NK-92 (cell line): ENCODE measurements around the gene BORA.
"Not testable (repeated sequence)": the region's sequence is repeated elsewhere in the genome, so short reads cannot be mapped to it uniquely, and the experiment has no call there.

Experiments
- DNase-seq: peaks from one replicate; lab custom pipeline; 2025; ENCODE audit not compliant: unreplicated experiment; lab: John Stamatoyannopoulos, UW

Gene BORA

GRCh38 chr13:72760189-72760588 lies 32.5 kb downstream of the BORA start:
- DNase-seq, result no peak

DNA sequence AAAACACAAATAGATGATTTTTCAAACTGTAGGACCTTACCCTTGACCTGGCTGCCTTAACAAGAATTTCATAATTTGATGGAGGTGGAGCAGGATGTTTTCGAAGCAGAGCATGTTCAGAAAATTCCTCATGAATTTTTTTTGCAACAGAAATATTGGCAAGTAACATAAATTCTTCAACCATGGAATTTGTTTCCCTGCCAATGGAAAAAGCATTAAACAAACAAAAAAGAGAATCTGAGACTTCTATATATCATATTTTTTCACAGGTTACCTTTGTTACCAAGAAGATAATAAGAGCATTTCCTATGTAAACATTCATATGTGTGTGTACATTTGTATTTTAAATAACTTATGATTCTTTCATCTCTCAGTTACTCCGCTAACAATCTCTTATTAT lies 35.7 kb downstream of the BORA start:
- DNase-seq, result no peak

- DNase-seq, result no peak
Observed at GRCh38 chr13:72774019-72774418, 46.3 kb downstream of the BORA start.

DNA sequence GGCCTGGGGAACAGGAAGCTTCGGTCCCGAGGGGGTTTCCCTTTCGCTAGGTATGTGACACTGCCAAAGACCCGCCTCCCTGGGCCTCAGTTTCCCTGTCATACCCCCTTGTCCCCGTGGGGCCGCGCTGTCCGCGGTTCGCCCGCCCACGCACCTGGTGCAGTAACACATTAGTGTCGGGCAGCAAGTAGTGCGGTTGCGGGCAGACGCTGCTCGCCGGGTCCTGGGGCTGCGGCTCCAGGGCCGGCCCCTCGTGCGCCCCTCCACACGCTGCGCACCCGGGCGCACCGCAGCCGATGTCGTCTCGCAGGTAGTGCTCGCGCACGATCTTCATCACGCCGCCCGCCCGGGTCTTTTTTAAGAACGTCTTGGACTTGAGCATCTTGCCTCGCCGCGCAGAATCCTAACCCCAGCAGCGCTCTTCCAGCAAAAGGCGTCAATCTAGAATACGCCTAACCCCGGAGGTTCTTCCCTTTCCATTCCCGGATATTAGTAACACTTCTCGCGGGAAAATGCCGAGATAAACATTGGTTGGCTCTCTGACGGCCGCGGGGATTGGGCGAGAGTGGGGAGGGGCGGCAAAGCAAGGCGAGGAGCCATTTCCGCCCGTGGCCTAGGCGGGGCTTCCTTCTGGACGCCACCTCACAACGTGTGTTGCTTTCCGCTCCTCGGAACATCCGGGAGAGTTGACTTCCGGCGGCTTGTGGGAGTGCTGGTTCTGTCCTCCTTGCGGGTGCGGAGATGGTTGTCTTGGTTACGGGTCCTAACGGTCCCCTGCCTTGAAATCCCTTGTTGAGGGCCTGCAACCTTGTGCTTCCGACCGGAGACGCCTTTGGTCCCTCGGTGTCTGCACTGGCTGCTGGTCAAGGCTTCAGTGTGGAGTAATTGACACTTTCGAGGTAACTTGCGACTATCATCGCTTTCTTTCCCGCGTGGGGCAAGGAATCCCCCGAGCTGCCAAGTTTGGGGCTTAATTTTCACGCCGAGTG lies 54.0 kb downstream of the BORA start, which contains the start of the genes DIS3 and PIBF1:
DIS3 (minus strand) TSS at position 450 of the 989 bp plus-strand sequence; CDS start at position 382, 68 bp downstream.
PIBF1 (plus strand) TSS at position 683 of the 989 bp plus-strand sequence. CDS start 1,337 bp downstream, outside the sequence.
- peak; percentile 84 for DNase-seq

- DNase-seq, result no peak
Observed at GRCh38 chr13:72782717-72783116, 55.0 kb downstream of the BORA start.

GRCh38 chr13:72784679-72785078 lies 57.0 kb downstream of the BORA start:
- not testable (repeated sequence) for DNase-seq

DNA sequence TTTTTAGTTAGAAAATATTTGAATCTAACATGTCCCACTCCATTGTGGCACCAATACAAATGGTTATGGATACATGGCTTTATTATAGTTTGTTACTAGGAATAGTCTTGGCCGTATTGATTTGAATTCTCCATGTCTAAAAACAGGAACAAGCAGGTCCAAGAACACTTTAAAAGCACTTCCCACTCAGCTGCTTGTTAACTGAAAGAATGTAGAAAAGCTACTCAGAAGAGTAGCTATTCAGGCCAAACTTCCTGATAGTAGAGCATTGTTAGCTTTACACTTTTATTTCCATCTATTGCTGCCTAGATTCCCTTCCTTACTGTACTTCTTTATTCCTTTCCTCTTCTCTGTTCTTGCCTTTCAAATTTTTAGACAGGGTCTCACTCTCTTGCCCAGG lies 61.1 kb downstream of the BORA start:
- DNase-seq, result no peak

GRCh38 chr13:72792640-72793039 lies 64.9 kb downstream of the BORA start:
- DNase-seq, result no peak

DNA sequence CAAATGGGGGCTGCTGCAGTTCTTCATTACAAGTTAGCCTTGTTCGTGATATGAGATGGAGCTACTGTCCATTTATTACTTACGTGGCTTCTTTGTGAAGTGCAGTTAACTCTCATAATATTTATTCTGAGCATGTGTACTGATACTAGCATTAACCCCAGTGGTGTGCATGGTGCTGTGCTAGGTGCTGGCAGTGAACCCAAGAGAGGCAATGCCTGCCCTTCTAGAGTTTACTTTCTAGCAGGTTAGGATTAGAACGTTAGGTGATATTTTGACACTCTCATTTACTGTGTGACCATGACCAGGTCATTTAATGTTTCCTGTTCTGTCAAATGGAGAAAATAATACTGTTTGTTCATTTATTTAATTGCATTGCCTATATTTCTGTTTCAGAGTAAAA lies 71.1 kb downstream of the BORA start:
- DNase-seq, result no peak

DNA sequence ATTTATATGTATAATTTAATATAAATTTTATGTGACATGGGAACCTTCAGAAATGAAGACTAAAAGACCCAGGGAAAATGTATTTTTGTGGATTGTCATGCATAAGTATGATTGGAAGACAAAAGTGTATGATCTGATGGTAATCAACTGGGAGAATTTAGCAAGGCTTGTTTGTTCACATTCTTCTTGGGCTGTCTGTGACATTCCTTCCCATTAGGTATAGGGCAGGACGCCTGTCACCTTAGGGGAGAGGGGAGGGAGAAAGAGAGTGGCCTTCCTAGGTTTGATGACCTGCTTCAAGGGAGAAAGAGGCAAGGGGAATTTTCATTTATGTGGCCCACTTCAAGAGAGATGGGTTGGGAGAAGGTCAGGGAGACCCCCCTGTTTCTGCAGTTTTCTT lies 76.6 kb downstream of the BORA start:
- DNase-seq, result no peak
